ENCODE measurements around the gene C1orf198. TPM values are rescaled to one million over a fixed set of nuclear protein-coding genes. Genes with fewer than 3 reads are reported as not detected.

Gene C1orf198
- total RNA-seq, 1 donor from 2014 or later: 27.3 TPM

DNA sequence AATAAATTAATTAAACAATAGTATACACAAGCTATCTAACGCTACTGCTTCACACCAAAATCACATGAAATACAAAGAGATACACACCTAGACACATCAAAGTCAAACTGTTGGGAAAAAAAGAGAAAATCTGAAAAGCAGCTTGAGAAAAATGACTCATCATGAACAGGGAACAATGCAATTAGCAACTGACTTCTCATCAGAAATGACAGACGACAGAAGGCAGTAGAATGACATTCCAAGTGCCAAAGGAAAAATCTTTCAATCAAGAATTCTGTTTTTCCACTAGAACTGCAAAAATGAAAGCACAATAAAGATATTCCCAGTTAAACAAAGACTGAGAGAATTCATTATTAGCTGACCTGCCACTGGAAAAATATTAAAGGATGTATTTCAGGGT lies 63.9 kb downstream of the C1orf198 start:
- Mint-ChIP-seq H3K36me3 (ENCODE audit: unreplicated experiment) (no peaks in the 10 kb centered on the region), H3K27me3 (ENCODE audit: unreplicated experiment) (no peaks in the 10 kb centered on the region), H3K9me3 (ENCODE audit: unreplicated experiment) (no peaks in the 10 kb centered on the region), H3K4me3 (ENCODE audit: unreplicated experiment) (no peak overlapping the region), H3K27ac (ENCODE audit: unreplicated experiment) (no peak overlapping the region), H3K4me1 (ENCODE audit: low read depth, unreplicated experiment) (no peaks in the 10 kb centered on the region)
- no peak for DNase-seq
- no peak for TF ChIP-seq CTCF (IDR thresholded peaks at IDR 0.05; ENCODE audit: partially characterized antibody, unreplicated experiment)

DNA sequence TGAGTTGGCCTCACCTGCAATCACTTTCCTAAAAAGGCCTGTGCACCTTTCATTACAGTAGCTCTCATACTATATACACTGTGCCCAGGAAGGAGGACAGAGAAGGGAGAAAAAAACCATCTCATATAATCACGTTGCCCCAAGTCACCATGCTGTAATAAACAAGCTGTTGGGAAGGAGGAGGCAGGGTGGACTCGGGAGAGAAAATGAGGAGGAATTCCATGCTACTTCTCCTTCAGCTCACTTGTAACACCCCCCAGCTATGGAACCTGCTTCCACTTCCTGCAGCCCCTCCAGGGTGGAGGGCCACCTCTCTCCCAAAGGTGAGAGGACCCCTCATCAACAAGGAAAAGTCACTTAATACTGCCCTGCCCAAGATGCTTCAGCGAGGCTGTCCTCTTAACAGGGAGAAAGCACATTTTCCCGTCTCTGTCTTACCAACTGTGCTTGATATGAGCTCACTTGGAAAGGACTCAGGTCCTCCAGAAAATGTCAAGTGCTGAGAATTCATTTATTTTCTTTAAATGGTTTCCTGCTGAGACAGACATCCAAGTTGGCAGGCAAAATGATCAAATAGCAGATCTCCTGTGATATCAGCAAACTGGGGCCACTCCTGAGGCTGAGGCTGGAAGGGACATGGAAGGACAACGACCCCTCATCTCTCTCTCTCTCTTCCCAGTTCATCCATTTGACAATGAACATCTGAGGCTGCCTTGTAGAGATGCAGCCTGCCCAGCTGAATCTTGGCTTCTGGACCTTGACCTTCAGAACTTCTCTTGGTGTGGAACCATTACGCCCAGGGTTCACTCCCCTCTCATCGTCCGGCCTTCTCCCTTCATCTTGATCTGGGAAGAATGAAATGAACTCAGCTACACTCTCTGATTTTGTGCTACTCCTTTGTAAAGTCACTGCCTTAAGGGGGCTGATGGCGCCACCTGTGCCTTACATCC lies 67.2 kb downstream of the C1orf198 start:
- Mint-ChIP-seq H3K36me3 (ENCODE audit: unreplicated experiment) (no peaks in the 10 kb centered on the region), H3K9me3 (ENCODE audit: unreplicated experiment) (peaks cover 3% of the 10 kb centered on the region), H3K4me1 (ENCODE audit: low read depth, unreplicated experiment) (no peaks in the 10 kb centered on the region), H3K27ac (ENCODE audit: unreplicated experiment) (no peak overlapping the region), H3K4me3 (ENCODE audit: unreplicated experiment) (no peak overlapping the region), H3K27me3 (ENCODE audit: unreplicated experiment) (peaks cover 2% of the 10 kb centered on the region)
- no peak for TF ChIP-seq CTCF (IDR thresholded peaks at IDR 0.05; ENCODE audit: partially characterized antibody, unreplicated experiment)
- DNase-seq: no peak

DNA sequence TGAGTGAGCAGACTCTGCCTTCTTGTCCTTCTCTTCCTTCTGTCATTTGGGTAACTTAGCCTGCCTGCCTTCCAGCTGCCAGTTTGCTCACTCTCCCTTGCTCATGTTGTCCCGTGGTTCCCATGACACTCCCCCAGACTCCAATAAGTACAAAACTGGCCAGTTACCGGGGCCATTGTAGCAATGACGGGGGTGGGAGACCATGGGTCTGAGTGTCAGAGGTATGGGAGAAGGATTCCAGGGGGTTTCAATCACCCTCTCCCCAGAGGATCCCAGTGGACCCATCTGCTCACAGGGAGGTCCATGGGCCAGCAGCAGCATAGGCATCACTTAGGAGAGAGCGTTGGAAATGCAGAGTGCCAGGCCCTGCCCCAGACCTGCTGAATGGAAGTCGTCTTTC lies 69.8 kb downstream of the C1orf198 start:
- Mint-ChIP-seq H3K27me3 (ENCODE audit: unreplicated experiment) (peaks cover 2% of the 10 kb centered on the region), H3K36me3 (ENCODE audit: unreplicated experiment) (no peaks in the 10 kb centered on the region), H3K4me1 (ENCODE audit: low read depth, unreplicated experiment) (no peaks in the 10 kb centered on the region), H3K9me3 (ENCODE audit: unreplicated experiment) (peaks cover 3% of the 10 kb centered on the region), H3K27ac (ENCODE audit: unreplicated experiment) (no peak overlapping the region), H3K4me3 (ENCODE audit: unreplicated experiment) (no peak overlapping the region)
- no peak for TF ChIP-seq CTCF (IDR thresholded peaks at IDR 0.05; ENCODE audit: partially characterized antibody, unreplicated experiment)
- no peak for DNase-seq

GRCh38 chr1:230797942-230798365 lies 70.4 kb downstream of the C1orf198 start:
- Mint-ChIP-seq H3K27me3 (ENCODE audit: unreplicated experiment) (peaks cover 2% of the 10 kb centered on the region), H3K36me3 (ENCODE audit: unreplicated experiment) (no peaks in the 10 kb centered on the region), H3K4me3 (ENCODE audit: unreplicated experiment) (no peak overlapping the region), H3K4me1 (ENCODE audit: low read depth, unreplicated experiment) (no peaks in the 10 kb centered on the region), H3K27ac (ENCODE audit: unreplicated experiment) (no peak overlapping the region), H3K9me3 (ENCODE audit: unreplicated experiment) (peaks cover 3% of the 10 kb centered on the region)
- peak; percentile 67 for DNase-seq
- peak; percentile 30 for TF ChIP-seq CTCF (IDR thresholded peaks at IDR 0.05; ENCODE audit: partially characterized antibody, unreplicated experiment)

GRCh38 chr1:230797376-230797920 lies 70.9 kb downstream of the C1orf198 start:
- H3K27me3 Mint-ChIP-seq (ENCODE audit: unreplicated experiment): peaks cover 2% of the 10 kb centered on the region
- no peak overlapping the region for H3K27ac Mint-ChIP-seq (ENCODE audit: unreplicated experiment)
- DNase-seq: no peak
- peaks cover 3% of the 10 kb centered on the region for H3K9me3 Mint-ChIP-seq (ENCODE audit: unreplicated experiment)
- no peaks in the 10 kb centered on the region for H3K4me1 Mint-ChIP-seq (ENCODE audit: low read depth, unreplicated experiment)
- no peak overlapping the region for H3K4me3 Mint-ChIP-seq (ENCODE audit: unreplicated experiment)
- TF ChIP-seq CTCF (IDR thresholded peaks at IDR 0.05; ENCODE audit: partially characterized antibody, unreplicated experiment): no peak
- H3K36me3 Mint-ChIP-seq (ENCODE audit: unreplicated experiment): no peaks in the 10 kb centered on the region
